Caki2 (cell line): Measurements from ENCODE around the gene ROGDI. TPM values are rescaled to one million over a fixed set of nuclear protein-coding genes. Genes with fewer than 3 reads are reported as not detected.

ENCODE experiments used
- DNase-seq: peaks from one replicate; pipeline ENCODE4 v3.0.0-alpha.2; 2015; ENCODE audit warnings: low read depth
- in situ Hi-C: cut with HindIII; loops from 2 replicates; pipeline ENCODE4 v1.10.0; 2016; ENCODE audit warnings: low sequenced_read_pairs, low pct_unique_long_range_greater_than_20kb, mixed read lengths
- total RNA-seq: library from RNA; depleted of rRNA; stranded (reverse); fragments of >200 nt; shearing (Covaris generic); gene quantifications from 2 replicates; pipeline ENCODE4 v1.2.3, GENCODE V29; 2014; ENCODE audit warnings: low replicate concordance

Gene ROGDI
- total RNA-seq, 1 experiment from 2014 or later, result 20.4 TPM

GRCh38 chr16:4820652-4821051, 18.2 kb upstream of the ROGDI start:
- in situ Hi-C loops, result no loop called here
- DNase-seq, result no peak

GRCh38 chr16:4814542-4815173, 12.2 kb upstream of the ROGDI start:
- no peak for DNase-seq
- in situ Hi-C loops, result no loop called here

GRCh38 chr16:4814046-4814445, 11.6 kb upstream of the ROGDI start:
- in situ Hi-C loops, result no loop called here
- DNase-seq, result no peak

GRCh38 chr16:4813251-4814003, 11.0 kb upstream of the ROGDI start:
- in situ Hi-C loops, result no loop called here
- no peak for DNase-seq

- no peak for DNase-seq
- in situ Hi-C loops, result no loop called here
Observed at GRCh38 chr16:4811773-4812172, 9.3 kb upstream of the ROGDI start.

GRCh38 chr16:4811242-4811641, 8.8 kb upstream of the ROGDI start:
- DNase-seq, result no peak
- in situ Hi-C loops, result no loop called here

- no peak for DNase-seq
- in situ Hi-C loops, result no loop called here
Observed at GRCh38 chr16:4806280-4806679, 3.8 kb upstream of the ROGDI start.

- in situ Hi-C loops, result no loop called here
- DNase-seq, result no peak
Observed at GRCh38 chr16:4805231-4805630, 2.8 kb upstream of the ROGDI start.

GRCh38 chr16:4803898-4804762, 1.7 kb upstream of the ROGDI start:
- in situ Hi-C loops, result no loop called here
- DNase-seq, result no peak

GRCh38 chr16:4803401-4803844, 990 bp upstream of the ROGDI start:
- in situ Hi-C loops, result no loop called here
- no peak for DNase-seq

GRCh38 chr16:4802659-4803287, 340 bp upstream of the ROGDI start:
- peak; percentile 96 for DNase-seq
- in situ Hi-C loops, result no loop called here

GRCh38 chr16:4801051-4801961, 1.1 kb downstream of the ROGDI start:
- in situ Hi-C loops, result no loop called here
- no peak for DNase-seq

- in situ Hi-C loops, result no loop called here
- DNase-seq, result no peak
Observed at GRCh38 chr16:4800290-4801041, 2.0 kb downstream of the ROGDI start.

- no peak for DNase-seq
- in situ Hi-C loops, result no loop called here
Observed at GRCh38 chr16:4799171-4799855, 3.1 kb downstream of the ROGDI start.

- no peak for DNase-seq
- in situ Hi-C loops, result no loop called here
Observed at GRCh38 chr16:4798456-4798855, 4.0 kb downstream of the ROGDI start.

- DNase-seq, result no peak
- in situ Hi-C loops, result no loop called here
Observed at GRCh38 chr16:4797805-4798252, 4.6 kb downstream of the ROGDI start.
